ENCODE data around the gene TCEAL3.

DNA sequence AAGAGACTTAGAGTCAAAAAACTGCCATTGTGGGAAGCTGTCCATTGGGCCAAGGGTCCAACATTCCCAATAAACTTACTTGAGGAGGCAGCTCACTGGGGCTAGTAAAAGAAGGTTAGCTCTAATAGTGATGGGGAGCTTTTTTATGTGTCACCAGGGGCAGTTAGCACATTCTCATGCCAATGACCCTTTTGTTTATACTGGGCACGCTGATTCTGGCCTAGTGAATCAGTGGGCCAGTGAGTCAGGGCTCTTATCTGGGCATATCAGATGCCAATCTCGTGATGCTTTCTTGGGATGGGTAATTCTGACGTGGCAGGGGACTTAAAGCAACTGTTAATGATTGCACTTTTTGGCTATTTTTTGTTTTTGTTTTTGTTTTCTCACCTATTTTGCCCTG is 48.9 kb downstream of the TCEAL3 start:
- TF ChIP-seq EZH2 (IDR thresholded peaks at IDR 0.05; ENCODE audit: insufficient read depth, low read length) = no peak
- TF ChIP-seq, protein P1, sequence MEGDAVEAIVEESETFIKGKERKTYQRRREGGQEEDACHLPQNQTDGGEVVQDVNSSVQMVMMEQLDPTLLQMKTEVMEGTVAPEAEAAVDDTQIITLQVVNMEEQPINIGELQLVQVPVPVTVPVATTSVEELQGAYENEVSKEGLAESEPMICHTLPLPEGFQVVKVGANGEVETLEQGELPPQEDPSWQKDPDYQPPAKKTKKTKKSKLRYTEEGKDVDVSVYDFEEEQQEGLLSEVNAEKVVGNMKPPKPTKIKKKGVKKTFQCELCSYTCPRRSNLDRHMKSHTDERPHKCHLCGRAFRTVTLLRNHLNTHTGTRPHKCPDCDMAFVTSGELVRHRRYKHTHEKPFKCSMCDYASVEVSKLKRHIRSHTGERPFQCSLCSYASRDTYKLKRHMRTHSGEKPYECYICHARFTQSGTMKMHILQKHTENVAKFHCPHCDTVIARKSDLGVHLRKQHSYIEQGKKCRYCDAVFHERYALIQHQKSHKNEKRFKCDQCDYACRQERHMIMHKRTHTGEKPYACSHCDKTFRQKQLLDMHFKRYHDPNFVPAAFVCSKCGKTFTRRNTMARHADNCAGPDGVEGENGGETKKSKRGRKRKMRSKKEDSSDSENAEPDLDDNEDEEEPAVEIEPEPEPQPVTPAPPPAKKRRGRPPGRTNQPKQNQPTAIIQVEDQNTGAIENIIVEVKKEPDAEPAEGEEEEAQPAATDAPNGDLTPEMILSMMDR (IDR thresholded peaks at IDR 0.05; ENCODE audit: insufficient read depth, low read depth, low read length) = no peak
